GM19025 (cell line): ENCODE results near the gene NRP1.

Experiments
- ATAC-seq: cut with Tn5 transposase; IDR thresholded peaks from one replicate; pipeline ENCODE4 v1.9.1; 2021; ENCODE audit warnings: mild to moderate bottlenecking, low read depth, moderate library complexity; ENCODE audit not compliant: unreplicated experiment

Gene NRP1

GRCh38 chr10:33267708-33268107 is 66.8 kb downstream of the NRP1 start:
- no peak for ATAC-seq

GRCh38 chr10:33265621-33266020 is 68.8 kb downstream of the NRP1 start:
- no peak for ATAC-seq

GRCh38 chr10:33263453-33263852 is 71.0 kb downstream of the NRP1 start:
- no peak for ATAC-seq

GRCh38 chr10:33262871-33263270 is 71.6 kb downstream of the NRP1 start:
- no peak for ATAC-seq

GRCh38 chr10:33260403-33261149 is 73.9 kb downstream of the NRP1 start:
- ATAC-seq: no peak

- no peak for ATAC-seq
Observed at GRCh38 chr10:33258967-33259366, 75.5 kb downstream of the NRP1 start.

GRCh38 chr10:33257439-33258080 is 76.9 kb downstream of the NRP1 start:
- no peak for ATAC-seq

GRCh38 chr10:33256458-33256857 is 78.0 kb downstream of the NRP1 start:
- ATAC-seq: no peak

- ATAC-seq: no peak
Observed at GRCh38 chr10:33254556-33255160, 79.8 kb downstream of the NRP1 start.

- no peak for ATAC-seq
Observed at GRCh38 chr10:33253411-33253810, 81.1 kb downstream of the NRP1 start.

GRCh38 chr10:33252794-33253203 is 81.7 kb downstream of the NRP1 start:
- ATAC-seq: no peak

GRCh38 chr10:33252324-33252723 is 82.1 kb downstream of the NRP1 start:
- ATAC-seq: no peak

GRCh38 chr10:33249659-33250345 is 84.7 kb downstream of the NRP1 start:
- ATAC-seq: no peak

GRCh38 chr10:33249137-33249536 is 85.3 kb downstream of the NRP1 start:
- no peak for ATAC-seq

GRCh38 chr10:33248638-33249037 is 85.8 kb downstream of the NRP1 start:
- ATAC-seq: no peak

- ATAC-seq: no peak
Observed at GRCh38 chr10:33247221-33247922, 87.1 kb downstream of the NRP1 start.

GRCh38 chr10:33245343-33245742 is 89.1 kb downstream of the NRP1 start:
- ATAC-seq: no peak

- no peak for ATAC-seq
Observed at GRCh38 chr10:33244354-33244967, 90.0 kb downstream of the NRP1 start.

- no peak for ATAC-seq
Observed at GRCh38 chr10:33243703-33244102, 90.8 kb downstream of the NRP1 start.

- no peak for ATAC-seq
Observed at GRCh38 chr10:33242931-33243330, 91.5 kb downstream of the NRP1 start.
